GM18526 (cell line): ENCODE results near the gene KRTAP5-4.

ENCODE experiments used
- POLR2A ChIP-seq: IDR thresholded peaks from 3 replicates; pipeline ENCODE4 v1.6.1; 2011; ENCODE audit not compliant: insufficient read length; ENCODE audit errors: extremely low read depth

KRTAP5-4 gene

GRCh38 chr11:1642288-1643145 is 20.6 kb upstream of the KRTAP5-4 start:
- no peak for TF ChIP-seq POLR2A

- TF ChIP-seq POLR2A = no peak
These were observed 19.2 kb upstream of the KRTAP5-4 start for GRCh38 chr11:1641096-1641495.

GRCh38 chr11:1640076-1640946 is 18.4 kb upstream of the KRTAP5-4 start:
- TF ChIP-seq POLR2A = no peak

- TF ChIP-seq POLR2A = no peak
These were observed 17.7 kb upstream of the KRTAP5-4 start for GRCh38 chr11:1639666-1640065.

- TF ChIP-seq POLR2A = no peak
These were observed 17.2 kb upstream of the KRTAP5-4 start for GRCh38 chr11:1639102-1639620.

GRCh38 chr11:1638344-1638743 is 16.4 kb upstream of the KRTAP5-4 start:
- no peak for TF ChIP-seq POLR2A

- no peak for TF ChIP-seq POLR2A
These were observed 15.7 kb upstream of the KRTAP5-4 start for GRCh38 chr11:1637628-1638027.

GRCh38 chr11:1636291-1636950 is 14.5 kb upstream of the KRTAP5-4 start:
- no peak for TF ChIP-seq POLR2A

GRCh38 chr11:1633864-1634263 is 11.9 kb upstream of the KRTAP5-4 start:
- no peak for TF ChIP-seq POLR2A

- TF ChIP-seq POLR2A = no peak
These were observed 10.2 kb upstream of the KRTAP5-4 start for GRCh38 chr11:1632053-1632714.

GRCh38 chr11:1631066-1631568 is 9.2 kb upstream of the KRTAP5-4 start:
- no peak for TF ChIP-seq POLR2A

- TF ChIP-seq POLR2A = no peak
These were observed 8.3 kb upstream of the KRTAP5-4 start for GRCh38 chr11:1630271-1630670.

- TF ChIP-seq POLR2A = no peak
These were observed 7.6 kb upstream of the KRTAP5-4 start, which contains the start of gene KRTAP5-5 for GRCh38 chr11:1629326-1630185. Gene KRTAP5-5, plus strand, starts transcription at chr11:1629775. Its CDS starts 66 bp downstream, at chr11:1629841.
